NCI-H510A (cell line): Measurements from ENCODE around the gene SPEM2.
"Not testable (repeated sequence)": the region's sequence is repeated elsewhere in the genome, so short reads cannot be mapped to it uniquely, and the experiment has no call there.

Source experiments
- DNase-seq: peaks from one replicate; lab custom pipeline; 2025; lab: John Stamatoyannopoulos, UW

The SPEM2 gene

GRCh38 chr17:7474767-7475166, 49.4 kb downstream of the SPEM2 start:
- not testable (repeated sequence) for DNase-seq

GRCh38 chr17:7475764-7476422, 50.5 kb downstream of the SPEM2 start:
- no peak for DNase-seq

- no peak for DNase-seq
These were observed 51.1 kb downstream of the SPEM2 start for GRCh38 chr17:7476494-7476893.

- no peak for DNase-seq
These were observed 51.5 kb downstream of the SPEM2 start for GRCh38 chr17:7476951-7477350.
